ENCODE results near the gene FKRP.

FKRP gene

GRCh38 chr19:46745521-46746280, at the start of gene FKRP:
Gene FKRP, plus strand, starts transcription at chr19:46746057. Its CDS starts 9,394 bp downstream, at chr19:46755451.
- no peak for TF ChIP-seq TCF12 (IDR thresholded peaks at IDR 0.05; ENCODE audit: low read depth)
- no peak for TF ChIP-seq EGR1 (IDR thresholded peaks at IDR 0.05)
- no peak for TF ChIP-seq TEAD4 (IDR thresholded peaks at IDR 0.05)
- TF ChIP-seq TAF1 (IDR thresholded peaks at IDR 0.05; ENCODE audit: low read depth), result peak; percentile 82
- 0 out of 2 replicates have a peak, but pooled peaks have one; percentile 26 for TF ChIP-seq ZBTB7A (IDR thresholded peaks at IDR 0.05; ENCODE audit: low read depth)
- no peak for TF ChIP-seq FOXM1 (IDR thresholded peaks at IDR 0.05; ENCODE audit: borderline replicate concordance, low read depth)
- TF ChIP-seq YY1 (IDR thresholded peaks at IDR 0.05; ENCODE audit: low read depth), result peak; percentile 93
- no peak for TF ChIP-seq EP300 (IDR thresholded peaks at IDR 0.05; ENCODE audit: borderline replicate concordance)
- no peak for TF ChIP-seq RAD21 (IDR thresholded peaks at IDR 0.05; ENCODE audit: low read depth)
- no peak for TF ChIP-seq REST (IDR thresholded peaks at IDR 0.05; ENCODE audit: low read depth)
- no peak for TF ChIP-seq CEBPB (IDR thresholded peaks at IDR 0.05)
- TF ChIP-seq MAX (IDR thresholded peaks at IDR 0.05), result no peak
- no peak for TF ChIP-seq CREB1 (IDR thresholded peaks at IDR 0.05; ENCODE audit: low read depth)
- no peak for TF ChIP-seq NFIC (IDR thresholded peaks at IDR 0.05)
- no peak for TF ChIP-seq USF1 (IDR thresholded peaks at IDR 0.05)

GRCh38 chr19:46696866-46697203, 49.0 kb upstream of the FKRP start:
- TF ChIP-seq EP300 (IDR thresholded peaks at IDR 0.05; ENCODE audit: borderline replicate concordance) (no peak), USF1 (IDR thresholded peaks at IDR 0.05) (no peak), RAD21 (IDR thresholded peaks at IDR 0.05; ENCODE audit: low read depth) (no peak), CREB1 (IDR thresholded peaks at IDR 0.05; ENCODE audit: low read depth) (no peak), TEAD4 (IDR thresholded peaks at IDR 0.05) (no peak), FOXM1 (IDR thresholded peaks at IDR 0.05; ENCODE audit: borderline replicate concordance, low read depth) (no peak), REST (IDR thresholded peaks at IDR 0.05; ENCODE audit: low read depth) (no peak), ZBTB7A (IDR thresholded peaks at IDR 0.05; ENCODE audit: low read depth) (no peak), CEBPB (IDR thresholded peaks at IDR 0.05) (no peak)

GRCh38 chr19:46697204-46697960, 48.5 kb upstream of the FKRP start:
- TF ChIP-seq YY1 (IDR thresholded peaks at IDR 0.05; ENCODE audit: low read depth) (no peak), CEBPB (IDR thresholded peaks at IDR 0.05) (peak; percentile 59; the same call in 1 of the 2 replicates), USF1 (IDR thresholded peaks at IDR 0.05) (peak; percentile 91), MAX (IDR thresholded peaks at IDR 0.05) (peak; percentile 89)

- no peak for TF ChIP-seq TAF1 (IDR thresholded peaks at IDR 0.05; ENCODE audit: low read depth)
- no peak for TF ChIP-seq CEBPB (IDR thresholded peaks at IDR 0.05)
- no peak for TF ChIP-seq USF1 (IDR thresholded peaks at IDR 0.05)
- no peak for TF ChIP-seq CREB1 (IDR thresholded peaks at IDR 0.05; ENCODE audit: low read depth)
- TF ChIP-seq EP300 (IDR thresholded peaks at IDR 0.05; ENCODE audit: borderline replicate concordance), result no peak
- TF ChIP-seq NFIC (IDR thresholded peaks at IDR 0.05), result no peak
- TF ChIP-seq TEAD4 (IDR thresholded peaks at IDR 0.05), result no peak
- no peak for TF ChIP-seq EGR1 (IDR thresholded peaks at IDR 0.05)
- no peak for TF ChIP-seq TCF12 (IDR thresholded peaks at IDR 0.05; ENCODE audit: low read depth)
- no peak for TF ChIP-seq YY1 (IDR thresholded peaks at IDR 0.05; ENCODE audit: low read depth)
- TF ChIP-seq ZBTB7A (IDR thresholded peaks at IDR 0.05; ENCODE audit: low read depth), result no peak
- TF ChIP-seq REST (IDR thresholded peaks at IDR 0.05; ENCODE audit: low read depth), result no peak
- no peak for TF ChIP-seq RAD21 (IDR thresholded peaks at IDR 0.05; ENCODE audit: low read depth)
Measured at GRCh38 chr19:46698395-46699321, 47.2 kb upstream of the FKRP start.
